Measurements from ENCODE around the gene FAM184A.

Gene FAM184A

GRCh38 chr6:119075200-119075981 is 3.1 kb downstream of the FAM184A start:
- ChIA-PET CTCF (no interaction called here), POLR2A (no interaction called here)
- DNase-seq (ENCODE audit: low read depth, low spot score), result no peak
- no peak for TF ChIP-seq CTCF (IDR thresholded peaks at IDR 0.05; ENCODE audit: insufficient read depth, low read length, missing control alignments)
- no peak overlapping the region for H3K4me3 ChIP-seq (ENCODE audit: low read depth, low read length)

DNA sequence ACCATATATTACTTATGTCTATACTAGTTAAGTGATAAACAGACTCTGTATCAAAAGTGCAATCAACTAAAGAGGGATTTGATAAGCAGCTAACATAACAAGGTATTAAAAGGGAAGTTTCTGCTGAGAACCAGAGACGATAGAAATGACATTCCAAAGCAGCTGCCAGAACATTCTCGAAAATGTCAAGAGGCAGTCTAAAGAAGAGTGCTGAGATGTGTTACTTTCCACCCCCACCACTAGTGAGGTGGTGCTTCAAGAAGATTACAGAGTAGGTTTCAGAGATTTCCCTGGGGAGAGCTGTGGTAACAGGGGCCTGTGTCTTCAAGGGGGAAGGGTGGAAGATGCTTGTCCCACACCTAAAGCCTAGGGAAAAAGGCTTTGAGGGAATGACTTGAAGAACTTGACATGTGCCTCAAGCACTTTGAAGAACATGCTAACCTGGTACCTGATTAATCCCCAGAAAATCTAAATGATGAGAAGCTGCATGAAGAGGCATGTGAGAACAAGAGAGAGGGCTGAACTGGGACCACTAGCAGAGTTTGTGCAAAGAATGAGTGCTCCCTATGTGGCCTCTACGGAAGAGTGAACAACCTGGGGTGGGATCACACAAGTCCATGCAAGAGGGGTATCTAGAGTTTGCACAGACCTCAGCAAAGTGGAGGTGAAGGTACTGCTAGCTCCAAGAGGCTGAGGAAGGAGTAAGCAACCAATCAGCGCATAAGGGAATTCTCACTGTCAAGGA is 5.0 kb downstream of the FAM184A start:
- POLR2A ChIA-PET, result no interaction called here
- CTCF ChIA-PET, result no interaction called here
- no peak overlapping the region for H3K4me3 ChIP-seq (ENCODE audit: low read depth, low read length)
- no peak for DNase-seq (ENCODE audit: low read depth, low spot score)
- TF ChIP-seq CTCF (IDR thresholded peaks at IDR 0.05; ENCODE audit: insufficient read depth, low read length, missing control alignments), result no peak

- ChIA-PET CTCF (no interaction called here), POLR2A (no interaction called here)
- H3K4me3 ChIP-seq (ENCODE audit: low read depth, low read length), result no peak overlapping the region
- no peak for TF ChIP-seq CTCF (IDR thresholded peaks at IDR 0.05; ENCODE audit: insufficient read depth, low read length, missing control alignments)
- no peak for DNase-seq (ENCODE audit: low read depth, low spot score)
These were observed 6.9 kb downstream of the FAM184A start for GRCh38 chr6:119071576-119071975.

DNA sequence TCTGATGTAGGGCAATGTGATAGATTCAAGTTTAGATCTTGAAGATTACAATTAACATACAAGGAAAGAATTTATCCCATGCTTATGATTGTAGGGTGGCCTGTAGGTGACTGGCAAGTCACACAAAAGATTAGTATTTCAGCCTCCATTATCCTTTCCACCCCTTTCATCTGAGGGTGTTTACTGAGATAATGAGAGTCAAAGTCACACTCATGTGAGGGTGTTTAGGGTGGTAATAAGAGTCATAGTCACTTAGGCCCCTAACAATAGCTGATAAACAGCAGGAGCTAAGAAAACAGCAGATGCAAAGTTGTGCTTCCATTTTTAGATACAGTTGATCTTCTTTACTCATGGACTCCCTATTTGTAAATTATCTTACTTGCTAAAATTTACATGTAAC is 11.4 kb downstream of the FAM184A start:
- ChIA-PET POLR2A (no interaction called here), CTCF (interaction anchor here (0.9 kb wide), 1 partner anchor 13 kb away, joined by 3 read pairs; no protein-coding TSS in a partner anchor)
- no peak for TF ChIP-seq CTCF (IDR thresholded peaks at IDR 0.05; ENCODE audit: insufficient read depth, low read length, missing control alignments)
- no peak overlapping the region for H3K4me3 ChIP-seq (ENCODE audit: low read depth, low read length)
- DNase-seq (ENCODE audit: low read depth, low spot score), result no peak

GRCh38 chr6:119066517-119066916 is 11.9 kb downstream of the FAM184A start:
- ChIA-PET POLR2A (no interaction called here), CTCF (no interaction called here)
- no peak for TF ChIP-seq CTCF (IDR thresholded peaks at IDR 0.05; ENCODE audit: insufficient read depth, low read length, missing control alignments)
- no peak overlapping the region for H3K4me3 ChIP-seq (ENCODE audit: low read depth, low read length)
- DNase-seq (ENCODE audit: low read depth, low spot score), result no peak

DNA sequence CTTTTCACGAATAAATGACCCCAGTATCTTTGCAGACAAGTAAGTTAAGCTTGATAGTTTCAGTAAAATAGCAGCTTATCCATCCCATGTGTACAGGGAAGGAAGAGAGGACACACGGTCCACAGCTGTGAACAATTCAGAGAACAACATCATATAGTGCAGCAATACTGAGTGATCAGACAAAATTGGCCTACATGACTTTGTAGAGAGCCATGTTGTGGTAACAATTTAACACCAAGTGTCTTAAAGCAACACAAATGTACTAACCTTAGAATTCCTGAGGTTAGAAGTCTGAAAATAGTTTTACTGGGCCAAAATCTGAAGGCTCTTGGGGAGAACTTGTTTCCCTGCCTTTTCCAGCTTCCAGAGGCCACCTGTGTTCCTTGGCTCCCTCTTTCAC is 12.5 kb downstream of the FAM184A start:
- ChIA-PET CTCF (no interaction called here), POLR2A (no interaction called here)

More for the DNA sequence above, 12.5 kb downstream of the FAM184A start:
- no peak overlapping the region for H3K4me3 ChIP-seq (ENCODE audit: low read depth, low read length)
- no peak for DNase-seq (ENCODE audit: low read depth, low spot score)
- no peak for TF ChIP-seq CTCF (IDR thresholded peaks at IDR 0.05; ENCODE audit: insufficient read depth, low read length, missing control alignments)

All from AG04449 (cell line).